Stimulated activated CD4-positive, alpha-beta T cell treated with anti-CD3 and anti-CD28 coated beads, Interleukin-1b, Interleukin-23, amount 100 ng/mL, for 1 hour (primary cell): ENCODE measurements around the gene HERPUD1.
"Not testable (repeated sequence)": the region's sequence is repeated elsewhere in the genome, so short reads cannot be mapped to it uniquely, and the experiment has no call there.

ENCODE experiments used
- DNase-seq, 2 donors: peaks; one replicate each; pipeline ENCODE4 v3.0.0-alpha.2; 2020; ENCODE audit warnings: low read depth in 2 of 2

HERPUD1 gene

GRCh38 chr16:56956076-56956475, 24.1 kb downstream of the HERPUD1 start:
- DNase-seq, result no peak

GRCh38 chr16:56956756-56957155, 24.8 kb downstream of the HERPUD1 start:
- DNase-seq, result no peak

- no peak for DNase-seq
Measured at GRCh38 chr16:56960681-56961281, 28.8 kb downstream of the HERPUD1 start.

- no peak for DNase-seq
Measured at GRCh38 chr16:56961386-56961785, 29.4 kb downstream of the HERPUD1 start.

DNA sequence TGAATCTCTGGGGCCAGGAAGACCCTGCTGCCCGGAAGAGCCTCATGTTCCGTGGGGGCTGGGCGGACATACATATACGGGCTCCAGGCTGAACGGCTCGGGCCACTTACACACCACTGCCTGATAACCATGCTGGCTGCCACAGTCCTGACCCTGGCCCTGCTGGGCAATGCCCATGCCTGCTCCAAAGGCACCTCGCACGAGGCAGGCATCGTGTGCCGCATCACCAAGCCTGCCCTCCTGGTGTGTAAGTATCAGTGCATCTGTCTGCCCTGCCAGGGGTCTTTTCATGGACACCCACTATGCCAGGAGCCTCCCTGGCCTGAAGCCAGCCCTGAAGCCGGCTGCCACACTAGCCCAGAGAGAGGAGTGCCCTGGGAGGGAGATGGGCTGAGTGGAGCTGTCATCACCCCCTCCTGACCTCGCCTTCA, 29.9 kb downstream of the HERPUD1 start, which contains the start of gene CETP:
CETP (plus strand) TSS at position 100 of the 431 bp plus-strand sequence; CDS start at position 130, 30 bp downstream.
- no peak for DNase-seq

DNA sequence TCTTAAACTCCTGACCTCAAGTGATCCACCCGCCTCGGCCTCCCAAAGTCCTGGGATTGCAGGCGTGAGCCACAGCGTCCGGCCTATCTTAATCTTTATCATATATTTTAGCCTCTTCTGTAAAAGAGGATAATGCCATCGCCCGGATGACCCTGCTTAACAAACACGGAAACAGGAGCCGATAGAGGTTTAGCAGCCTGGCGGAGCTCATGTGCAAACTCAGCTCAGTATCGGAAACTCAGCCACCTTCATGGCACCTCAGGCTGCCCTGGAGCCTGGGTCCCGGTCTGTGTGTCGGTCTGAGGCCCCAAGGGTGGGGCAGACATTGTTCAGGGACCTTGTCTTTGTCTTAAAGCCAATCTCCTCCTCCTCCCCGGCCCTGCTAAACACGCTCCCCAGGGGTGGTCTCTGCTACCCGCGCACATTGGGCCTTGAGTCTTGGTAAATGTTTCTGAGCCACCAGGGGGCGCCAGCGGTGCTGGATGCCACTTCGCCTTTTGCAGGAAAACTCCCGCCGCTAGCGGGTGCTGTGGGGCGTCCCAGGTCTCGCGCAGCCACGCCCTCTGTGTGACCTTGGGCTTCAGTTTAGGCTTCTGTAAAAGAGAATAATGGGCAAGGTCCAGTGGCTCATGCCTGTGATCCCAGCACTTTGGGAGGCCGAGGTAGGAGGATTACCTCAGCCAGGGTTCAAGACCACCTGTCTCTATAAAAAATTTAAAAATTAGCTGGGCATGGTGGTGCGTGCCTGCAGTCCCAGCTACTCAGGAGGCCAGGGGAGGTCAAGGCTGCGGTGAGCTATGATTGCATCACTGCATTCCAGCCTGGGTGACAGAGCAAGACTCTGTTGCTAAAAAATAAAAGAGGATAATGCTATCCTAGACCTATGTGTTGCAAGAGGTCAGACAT, 32.6 kb downstream of the HERPUD1 start:
- DNase-seq, result peak; percentile 90 to 96

GRCh38 chr16:56965149-56966092, 33.5 kb downstream of the HERPUD1 start:
- no peak for DNase-seq

DNA sequence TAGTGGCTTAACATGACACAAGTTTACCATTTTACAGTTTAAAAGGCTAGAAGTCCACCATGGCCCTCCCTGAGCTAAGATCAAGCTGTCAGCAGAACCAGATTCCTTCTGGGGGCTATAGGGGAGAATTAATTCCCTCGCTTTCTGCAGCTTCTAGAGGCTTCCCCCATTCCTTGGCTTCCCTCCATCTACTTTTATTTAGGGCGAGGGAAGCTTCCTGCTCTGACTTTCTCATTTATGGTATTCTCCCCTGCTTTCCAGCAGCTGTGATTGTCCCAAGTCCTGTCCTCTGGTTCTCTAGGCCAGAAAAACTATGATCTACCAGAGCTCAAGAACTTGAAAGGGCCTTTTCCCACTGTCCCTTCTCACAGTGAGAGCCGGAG, 34.1 kb downstream of the HERPUD1 start:
- DNase-seq, result no peak

DNA sequence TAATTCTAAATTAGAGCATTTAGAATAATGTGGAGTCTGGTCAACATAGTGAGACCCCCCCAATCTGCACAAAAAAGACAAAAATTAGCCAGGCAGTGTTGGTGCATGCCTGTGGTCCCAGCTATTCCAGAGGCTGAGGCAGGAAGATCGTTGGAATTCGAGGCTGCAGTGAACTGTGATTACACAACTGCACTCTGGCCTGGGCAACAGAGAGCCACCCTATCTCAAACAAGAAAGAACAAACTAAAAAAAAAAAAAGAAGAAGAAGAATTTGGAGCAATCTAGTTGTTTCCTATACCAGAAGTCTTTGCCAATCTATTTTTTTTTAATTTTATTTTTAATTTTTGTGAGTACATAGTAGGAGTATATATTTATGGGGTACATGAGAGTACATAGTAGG, 35.8 kb downstream of the HERPUD1 start:
- no peak for DNase-seq

DNA sequence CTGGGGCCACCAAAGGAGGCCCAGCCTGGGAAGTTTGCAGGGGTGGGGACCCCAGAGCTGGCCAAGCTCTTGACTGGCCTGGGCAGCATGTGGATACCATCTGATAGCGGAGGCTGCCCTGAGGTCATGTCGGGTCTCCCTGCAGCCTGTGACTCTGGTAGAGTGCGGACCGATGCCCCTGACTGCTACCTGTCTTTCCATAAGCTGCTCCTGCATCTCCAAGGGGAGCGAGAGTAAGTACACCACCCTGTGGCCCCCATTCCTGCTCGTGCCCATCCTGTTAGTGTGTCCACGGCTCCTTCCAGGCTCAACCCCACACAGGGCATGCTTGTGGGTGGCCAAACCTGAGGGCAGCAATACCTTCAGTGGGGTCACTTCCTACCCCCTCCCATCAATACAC, 37.8 kb downstream of the HERPUD1 start:
- no peak for DNase-seq

- no peak for DNase-seq
Measured at GRCh38 chr16:56970934-56971767, 39.2 kb downstream of the HERPUD1 start.

GRCh38 chr16:56971768-56972043, 39.8 kb downstream of the HERPUD1 start:
- DNase-seq, result no peak

DNA sequence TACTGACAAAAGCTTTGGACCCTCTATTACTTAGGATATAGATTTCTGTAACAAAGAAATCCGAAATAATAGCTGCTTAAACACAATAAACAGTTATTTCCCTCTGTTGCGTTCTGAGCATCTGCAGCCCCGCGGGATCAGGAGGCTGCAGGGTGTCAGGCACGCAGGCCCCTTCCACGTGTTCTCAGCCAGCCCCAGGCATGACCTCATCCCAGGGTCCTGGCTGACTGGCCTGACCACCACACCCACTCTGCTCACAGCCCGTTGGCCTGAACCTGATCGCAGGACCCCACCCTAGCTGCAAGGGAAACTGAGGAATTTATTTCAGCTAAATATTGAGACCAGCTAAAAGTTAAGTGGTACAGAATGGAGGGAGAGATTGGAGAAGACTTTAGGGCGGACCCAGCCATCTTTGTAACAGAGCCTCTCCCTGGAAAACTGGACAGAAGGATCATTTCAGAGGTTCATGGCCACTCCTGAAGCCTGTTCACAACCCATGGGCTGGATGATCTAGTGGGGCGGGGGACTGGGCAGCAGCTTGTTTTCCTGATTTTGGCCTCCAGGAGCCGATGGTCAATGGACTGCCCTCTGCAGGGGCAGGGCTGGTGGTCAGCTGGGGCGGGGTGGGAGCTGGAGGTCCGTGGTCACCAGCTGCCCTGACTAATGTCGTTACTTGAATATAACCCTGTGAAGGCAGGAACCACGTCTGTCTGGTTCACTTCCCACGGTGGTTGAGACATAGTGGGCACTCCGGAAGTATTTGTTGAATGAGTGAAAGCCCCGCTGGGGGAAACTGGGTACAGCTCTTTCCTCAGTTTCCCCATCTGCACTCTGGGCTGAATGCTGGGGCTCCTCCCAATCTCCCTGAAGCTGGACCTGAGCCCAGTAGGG, 40.7 kb downstream of the HERPUD1 start:
- DNase-seq, result no peak

DNA sequence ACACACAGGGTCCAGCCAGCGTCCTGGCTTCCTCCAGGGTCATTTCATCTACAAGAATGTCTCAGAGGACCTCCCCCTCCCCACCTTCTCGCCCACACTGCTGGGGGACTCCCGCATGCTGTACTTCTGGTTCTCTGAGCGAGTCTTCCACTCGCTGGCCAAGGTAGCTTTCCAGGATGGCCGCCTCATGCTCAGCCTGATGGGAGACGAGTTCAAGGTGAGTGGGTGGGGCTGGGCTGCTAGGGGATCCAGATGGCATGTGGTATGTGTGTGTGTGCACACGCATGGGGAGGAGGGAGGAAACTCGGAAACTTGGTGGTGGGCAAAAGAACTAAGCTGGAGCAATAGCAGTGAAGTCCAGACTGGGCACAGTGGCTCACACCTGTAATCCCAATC, 41.4 kb downstream of the HERPUD1 start:
- no peak for DNase-seq

- not testable (repeated sequence) for DNase-seq
Measured at GRCh38 chr16:56973899-56974298, 42.0 kb downstream of the HERPUD1 start.

- no peak for DNase-seq
Measured at GRCh38 chr16:56974549-56975300, 42.8 kb downstream of the HERPUD1 start.

- no peak for DNase-seq
Measured at GRCh38 chr16:56975714-56976113, 43.8 kb downstream of the HERPUD1 start.

GRCh38 chr16:56977216-56977615, 45.3 kb downstream of the HERPUD1 start:
- DNase-seq, result no peak

- no peak for DNase-seq
Measured at GRCh38 chr16:56977823-56978430, 46.0 kb downstream of the HERPUD1 start.
